ENCODE results near the gene CHM.

CHM gene

GRCh38 chrX:85914431-85914830 is 132.9 kb downstream of the CHM start:
- no peaks in the 10 kb centered on the region for H3K27me3 ChIP-seq (ENCODE audit: low read length)
- TF ChIP-seq EZH2phosphoT487 (conservative IDR thresholded peaks at IDR 0.05; ENCODE audit: low read length) (no peak), CTCF (IDR thresholded peaks at IDR 0.05; ENCODE audit: insufficient read depth, low read length, poor library complexity, severe bottlenecking) (no peak)

DNA sequence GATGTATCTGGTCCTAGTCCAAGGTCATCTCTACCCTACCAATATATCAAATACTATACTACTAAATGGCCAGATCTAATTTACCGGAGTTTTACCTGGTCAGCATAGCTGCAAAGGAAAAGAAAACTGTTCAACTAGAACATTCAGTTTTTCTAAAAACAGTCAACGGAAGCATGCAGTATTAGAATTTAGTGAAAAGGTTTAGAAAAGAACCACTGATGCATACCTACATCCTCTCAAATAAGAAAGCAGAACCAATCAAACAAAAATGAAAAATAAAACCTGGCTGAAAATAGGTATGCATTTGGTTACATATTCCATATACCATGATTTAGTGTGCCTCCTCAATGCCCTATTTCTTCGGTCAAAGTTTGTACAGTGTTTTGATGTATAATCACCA is 140.0 kb downstream of the CHM start:
- Histone ChIP-seq H3F3A (ENCODE audit: insufficient read depth) (no peaks in the 10 kb centered on the region), H3K27ac (ENCODE audit: low read depth, low read length) (no peak overlapping the region), H3K27me3 (ENCODE audit: low read length) (no peaks in the 10 kb centered on the region), H3K79me2 (ENCODE audit: insufficient read depth, low read length) (no peaks in the 10 kb centered on the region), H3K9ac (ENCODE audit: low read length) (no peak overlapping the region), H3K4me3 (ENCODE audit: insufficient read depth, low read length, poor library complexity, severe bottlenecking) (no peak overlapping the region), H3K9me3 (ENCODE audit: insufficient read depth, low read length) (no peaks in the 10 kb centered on the region), H4K20me1 (ENCODE audit: low read depth, low read length) (no peaks in the 10 kb centered on the region), H2AFZ (ENCODE audit: low read depth, low read length, severe bottlenecking) (no peak overlapping the region), H3K36me3 (ENCODE audit: low read length) (no peaks in the 10 kb centered on the region), H3K4me2 (ENCODE audit: low read depth, low read length, poor library complexity, severe bottlenecking) (no peak overlapping the region), H3K9me2 (replicated peaks; ENCODE audit: insufficient read depth, low read length) (no peaks in the 10 kb centered on the region)
- TF ChIP-seq EZH2phosphoT487 (conservative IDR thresholded peaks at IDR 0.05; ENCODE audit: low read length) (no peak), CTCF (IDR thresholded peaks at IDR 0.05; ENCODE audit: insufficient read depth, low read length, poor library complexity, severe bottlenecking) (no peak)

More at GRCh38 chrX:85914431-85914830, 132.9 kb downstream of the CHM start:
- H3K4me2 ChIP-seq (ENCODE audit: low read depth, low read length, poor library complexity, severe bottlenecking): no peak overlapping the region
- no peaks in the 10 kb centered on the region for H3K9me3 ChIP-seq (ENCODE audit: insufficient read depth, low read length)
- H3K4me3 ChIP-seq (ENCODE audit: insufficient read depth, low read length, poor library complexity, severe bottlenecking): no peak overlapping the region
- H3F3A ChIP-seq (ENCODE audit: insufficient read depth): no peaks in the 10 kb centered on the region
- no peaks in the 10 kb centered on the region for H3K9me2 ChIP-seq (replicated peaks; ENCODE audit: insufficient read depth, low read length)
- no peaks in the 10 kb centered on the region for H4K20me1 ChIP-seq (ENCODE audit: low read depth, low read length)
- H3K9ac ChIP-seq (ENCODE audit: low read length): no peak overlapping the region
- H3K36me3 ChIP-seq (ENCODE audit: low read length): no peaks in the 10 kb centered on the region
- no peak overlapping the region for H3K27ac ChIP-seq (ENCODE audit: low read depth, low read length)
- H3K79me2 ChIP-seq (ENCODE audit: insufficient read depth, low read length): no peaks in the 10 kb centered on the region
- H2AFZ ChIP-seq (ENCODE audit: low read depth, low read length, severe bottlenecking): no peak overlapping the region

DNA sequence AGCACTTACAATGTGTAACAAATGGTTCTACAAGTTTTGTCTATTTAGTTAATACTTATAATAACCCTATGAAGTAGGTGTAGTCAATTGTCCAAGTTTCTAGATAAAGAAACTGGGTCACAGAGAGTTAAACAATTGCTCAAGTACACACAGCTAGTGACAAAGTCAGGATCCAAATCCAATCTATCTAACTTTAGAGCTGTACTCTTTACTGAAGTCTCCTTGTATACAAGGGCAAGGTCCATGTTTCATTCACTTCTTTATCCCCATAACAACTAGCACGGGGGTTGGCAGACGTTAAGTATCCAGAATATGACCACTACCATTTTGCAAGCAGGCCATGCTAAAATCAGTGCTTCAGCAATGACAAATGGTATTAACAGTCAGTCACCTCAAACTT is 141.0 kb downstream of the CHM start:
- Histone ChIP-seq H2AFZ (ENCODE audit: low read depth, low read length, severe bottlenecking) (no peak overlapping the region), H3K9ac (ENCODE audit: low read length) (no peak overlapping the region), H3F3A (ENCODE audit: insufficient read depth) (no peaks in the 10 kb centered on the region), H3K9me2 (replicated peaks; ENCODE audit: insufficient read depth, low read length) (no peaks in the 10 kb centered on the region), H3K79me2 (ENCODE audit: insufficient read depth, low read length) (no peaks in the 10 kb centered on the region), H3K36me3 (ENCODE audit: low read length) (no peaks in the 10 kb centered on the region), H4K20me1 (ENCODE audit: low read depth, low read length) (no peaks in the 10 kb centered on the region), H3K4me3 (ENCODE audit: insufficient read depth, low read length, poor library complexity, severe bottlenecking) (no peak overlapping the region), H3K9me3 (ENCODE audit: insufficient read depth, low read length) (no peaks in the 10 kb centered on the region), H3K27ac (ENCODE audit: low read depth, low read length) (no peak overlapping the region), H3K27me3 (ENCODE audit: low read length) (no peaks in the 10 kb centered on the region), H3K4me2 (ENCODE audit: low read depth, low read length, poor library complexity, severe bottlenecking) (no peak overlapping the region)
- TF ChIP-seq EZH2phosphoT487 (conservative IDR thresholded peaks at IDR 0.05; ENCODE audit: low read length): no peak
- no peak for TF ChIP-seq CTCF (IDR thresholded peaks at IDR 0.05; ENCODE audit: insufficient read depth, low read length, poor library complexity, severe bottlenecking)
